ENCODE measurements around the gene TBC1D5.
A peak's percentile ranks its signal among the peaks of the same experiment; 100 is the strongest.

Gene TBC1D5

DNA sequence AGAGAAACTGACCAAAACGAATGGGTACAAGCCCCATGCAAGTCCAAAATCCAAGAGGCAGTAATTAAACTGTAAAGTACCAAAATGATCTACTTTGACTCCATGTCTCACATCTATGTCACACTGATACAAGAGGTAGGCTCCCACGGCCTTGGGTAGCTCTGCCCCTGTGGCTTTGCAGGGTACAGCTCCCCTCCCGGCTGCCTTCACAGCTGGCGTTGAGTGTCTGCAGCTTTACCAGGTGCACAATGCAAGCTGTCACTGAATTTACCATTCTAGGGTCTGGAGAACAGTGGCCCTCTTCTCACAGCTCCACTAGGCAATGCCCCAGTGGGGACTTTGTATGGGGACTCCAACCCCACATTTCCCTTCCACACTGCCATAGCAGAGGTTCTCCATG is 308.6 kb downstream of the TBC1D5 start:
- TF ChIP-seq, protein P1, sequence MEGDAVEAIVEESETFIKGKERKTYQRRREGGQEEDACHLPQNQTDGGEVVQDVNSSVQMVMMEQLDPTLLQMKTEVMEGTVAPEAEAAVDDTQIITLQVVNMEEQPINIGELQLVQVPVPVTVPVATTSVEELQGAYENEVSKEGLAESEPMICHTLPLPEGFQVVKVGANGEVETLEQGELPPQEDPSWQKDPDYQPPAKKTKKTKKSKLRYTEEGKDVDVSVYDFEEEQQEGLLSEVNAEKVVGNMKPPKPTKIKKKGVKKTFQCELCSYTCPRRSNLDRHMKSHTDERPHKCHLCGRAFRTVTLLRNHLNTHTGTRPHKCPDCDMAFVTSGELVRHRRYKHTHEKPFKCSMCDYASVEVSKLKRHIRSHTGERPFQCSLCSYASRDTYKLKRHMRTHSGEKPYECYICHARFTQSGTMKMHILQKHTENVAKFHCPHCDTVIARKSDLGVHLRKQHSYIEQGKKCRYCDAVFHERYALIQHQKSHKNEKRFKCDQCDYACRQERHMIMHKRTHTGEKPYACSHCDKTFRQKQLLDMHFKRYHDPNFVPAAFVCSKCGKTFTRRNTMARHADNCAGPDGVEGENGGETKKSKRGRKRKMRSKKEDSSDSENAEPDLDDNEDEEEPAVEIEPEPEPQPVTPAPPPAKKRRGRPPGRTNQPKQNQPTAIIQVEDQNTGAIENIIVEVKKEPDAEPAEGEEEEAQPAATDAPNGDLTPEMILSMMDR (IDR thresholded peaks at IDR 0.05; ENCODE audit: low read length, missing control alignments), result no peak
- no peak overlapping the region for H3K4me3 ChIP-seq (replicated peaks; ENCODE audit: low read depth, low read length)
- no peak for DNase-seq (ENCODE audit: low read depth)

DNA sequence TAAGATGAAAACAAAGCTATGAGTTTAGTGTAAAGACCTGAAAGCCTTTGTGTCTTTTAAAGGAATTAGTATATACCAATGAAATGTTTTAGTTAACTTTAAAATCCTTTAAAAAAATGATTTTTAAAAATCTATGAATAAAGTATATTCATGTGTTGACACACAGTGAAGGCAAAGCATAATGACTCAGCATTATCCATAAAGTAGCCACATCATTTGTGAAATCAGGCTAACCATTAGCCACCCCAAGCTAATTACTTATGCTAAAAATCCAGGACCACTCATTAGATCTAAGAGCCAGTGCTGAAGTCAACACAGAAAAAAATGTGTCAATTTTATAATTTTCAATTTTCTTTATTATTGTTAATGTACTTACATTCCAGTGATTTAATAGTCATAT is 310.2 kb downstream of the TBC1D5 start:
- peak; percentile 27 for DNase-seq (ENCODE audit: low read depth)
- TF ChIP-seq, protein P1 (IDR thresholded peaks at IDR 0.05; ENCODE audit: low read length, missing control alignments), result no peak
- H3K4me3 ChIP-seq (replicated peaks; ENCODE audit: low read depth, low read length), result no peak overlapping the region

DNA sequence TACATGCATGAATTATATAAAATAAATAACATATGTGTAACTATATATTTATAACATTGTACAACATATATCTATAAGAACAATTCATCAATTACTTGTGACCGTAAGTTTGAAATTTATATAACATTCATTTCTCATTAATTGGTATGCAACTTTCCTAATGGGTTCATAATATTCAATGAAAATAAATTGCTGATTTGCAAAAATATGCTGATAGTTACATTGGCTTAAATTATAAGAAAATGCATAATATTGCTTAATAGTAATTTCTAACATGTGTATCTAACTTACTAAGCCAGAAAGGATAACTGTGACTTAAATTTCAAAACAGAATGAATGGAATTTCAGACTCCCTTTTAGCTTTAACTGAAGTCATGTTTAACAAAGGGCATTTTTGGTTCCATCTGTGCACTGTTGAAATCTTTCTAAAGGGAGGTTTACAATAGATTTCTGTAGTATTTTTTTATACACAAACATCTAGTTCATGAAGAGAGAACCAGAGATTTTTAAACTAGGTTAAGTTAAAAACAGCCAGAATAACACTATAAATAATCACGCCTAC is 310.9 kb downstream of the TBC1D5 start:
- no peak overlapping the region for H3K4me3 ChIP-seq (replicated peaks; ENCODE audit: low read depth, low read length)
- TF ChIP-seq, protein P1 (IDR thresholded peaks at IDR 0.05; ENCODE audit: low read length, missing control alignments), result no peak
- DNase-seq (ENCODE audit: low read depth), result peak; percentile 44

DNA sequence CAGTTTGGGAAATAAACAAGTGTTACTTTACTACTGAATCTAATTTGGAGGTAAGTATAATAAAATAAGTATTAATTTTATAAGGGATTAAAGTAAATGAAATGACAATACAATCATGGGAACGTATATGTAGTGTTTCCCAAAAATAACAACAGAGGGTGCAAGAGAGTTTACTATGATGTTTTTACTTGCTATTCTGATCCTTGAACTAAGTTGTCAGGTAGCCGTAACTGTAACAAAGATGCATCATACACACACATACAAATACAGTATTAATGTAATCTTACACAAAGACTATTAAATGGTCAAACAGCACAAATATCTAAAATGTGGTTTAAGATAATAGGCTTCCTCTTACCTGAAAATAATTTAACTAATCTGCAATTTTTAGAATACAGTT is 311.4 kb downstream of the TBC1D5 start:
- peak; percentile 72 for DNase-seq (ENCODE audit: low read depth)
- TF ChIP-seq, protein P1 (IDR thresholded peaks at IDR 0.05; ENCODE audit: low read length, missing control alignments), result peak; percentile 58

DNA sequence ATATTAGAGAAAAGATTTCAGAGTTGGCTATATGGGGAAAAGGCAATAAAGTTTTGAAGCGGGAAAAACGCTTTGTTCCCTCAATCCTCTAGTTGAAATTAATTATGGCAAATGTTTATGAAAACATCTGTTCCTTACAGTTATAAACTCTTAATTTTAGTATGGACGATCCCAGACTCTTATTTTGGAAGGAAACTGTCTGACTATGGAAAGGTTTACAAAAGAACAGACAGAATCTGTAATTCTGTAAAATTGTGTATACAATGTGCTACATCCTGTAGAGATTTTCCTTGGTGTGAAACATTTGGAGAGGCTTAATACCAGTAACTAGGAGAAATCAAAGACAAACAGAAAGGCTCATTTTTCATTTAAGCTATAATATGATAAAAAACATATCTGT is 311.8 kb downstream of the TBC1D5 start:
- H3K4me3 ChIP-seq (replicated peaks; ENCODE audit: low read depth, low read length), result no peak overlapping the region
- TF ChIP-seq, protein P1 (IDR thresholded peaks at IDR 0.05; ENCODE audit: low read length, missing control alignments), result no peak
- no peak for DNase-seq (ENCODE audit: low read depth)

More for the DNA sequence above, 311.4 kb downstream of the TBC1D5 start:
- no peak overlapping the region for H3K4me3 ChIP-seq (replicated peaks; ENCODE audit: low read depth, low read length)

DNA sequence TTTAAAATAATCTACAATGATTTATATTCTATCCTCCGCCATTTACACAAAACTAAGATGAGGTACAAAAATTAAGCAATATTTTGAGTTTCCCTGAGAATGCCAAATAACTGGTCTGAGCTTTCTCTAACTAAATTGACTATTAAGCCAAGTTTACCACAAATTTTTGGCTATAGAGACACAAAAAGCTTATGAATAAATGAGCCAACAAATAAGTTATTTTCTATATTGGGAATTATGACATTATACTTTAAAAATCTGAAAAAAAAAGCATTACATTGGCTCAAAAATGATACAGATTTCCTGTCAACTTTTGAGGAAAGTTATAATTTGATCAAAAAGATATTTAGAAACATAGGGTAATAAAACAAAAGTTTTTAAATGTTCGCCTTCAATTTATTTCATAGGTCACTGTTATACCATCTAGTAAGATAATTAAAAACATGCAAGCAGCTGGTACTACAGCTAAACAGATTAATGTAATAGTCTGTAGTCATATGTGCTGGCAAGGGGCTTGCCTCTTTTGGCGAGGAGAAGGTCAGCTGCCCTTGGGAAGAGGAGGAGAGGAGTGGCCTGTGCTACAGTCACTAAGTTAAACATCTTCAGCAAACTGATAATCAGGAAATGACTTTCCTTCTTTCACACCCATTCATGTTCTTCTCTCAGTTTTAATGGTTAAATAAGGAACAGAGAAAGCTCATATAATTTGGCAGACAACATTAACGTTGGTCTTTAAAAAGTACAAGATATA is 318.5 kb downstream of the TBC1D5 start:
- TF ChIP-seq, protein P1 (IDR thresholded peaks at IDR 0.05; ENCODE audit: low read length, missing control alignments), result no peak
- DNase-seq (ENCODE audit: low read depth), result no peak
- no peak overlapping the region for H3K4me3 ChIP-seq (replicated peaks; ENCODE audit: low read depth, low read length)

DNA sequence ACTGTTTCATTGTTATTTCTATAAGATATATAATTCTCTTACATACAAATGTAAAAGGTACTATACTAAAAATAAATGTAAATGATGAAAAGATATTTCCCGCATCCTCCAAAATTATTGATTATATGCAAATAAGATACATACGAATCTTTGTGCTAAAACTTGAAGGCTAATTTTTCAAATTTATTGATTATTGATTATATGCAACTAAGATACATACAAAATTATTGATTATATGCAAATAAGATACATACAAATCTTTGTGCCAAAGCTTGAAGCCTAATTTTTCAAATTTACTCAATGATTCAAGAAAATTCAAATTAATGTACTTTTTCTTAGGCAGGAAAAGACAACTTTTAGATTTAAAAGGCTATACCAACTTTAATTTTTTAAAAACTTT is 319.8 kb downstream of the TBC1D5 start:
- H3K4me3 ChIP-seq (replicated peaks; ENCODE audit: low read depth, low read length), result no peak overlapping the region
- DNase-seq (ENCODE audit: low read depth), result no peak
- TF ChIP-seq, protein P1 (IDR thresholded peaks at IDR 0.05; ENCODE audit: low read length, missing control alignments), result no peak

All from fibroblast of pulmonary artery (primary cell).